ENCODE data around the gene MID1IP1. TPM values are rescaled to one million over a fixed set of nuclear protein-coding genes. Genes with fewer than 3 reads are reported as not detected.

MID1IP1 gene
- total RNA-seq, 2 donors from 2014 or later: 42.8 to 53.2 TPM

- ATAC-seq (peak; percentile 72), DNase-seq (no peak)
- intact Hi-C loops (cut with DNase I): no loop called here
- Histone ChIP-seq H3K9me3 (no peaks in the 10 kb centered on the region), H3K27ac (peak overlapping the region in 3 of 4 donors; percentile 57 to 62 (median 57)), H3K4me3 (no peak overlapping the region), H3K36me3 (replicated peaks in 1 of 2; ENCODE audit: insufficient read depth in 1 of 2, low read depth in 2 of 2) (no peaks in the 10 kb centered on the region), H3K27me3 (no peaks in the 10 kb centered on the region), H3K4me1 (peaks cover 32% of the 10 kb centered on the region)
- TF ChIP-seq CTCF (IDR thresholded peaks at IDR 0.05) (no peak), POLR2A (IDR thresholded peaks at IDR 0.05) (no peak)
- WGBS, 2 donors: 29 to 35% methylated on average over 3 of the region's 3 CpGs
These were observed 10.4 kb downstream of the MID1IP1 start for GRCh38 chrX:38811515-38812243.

- intact Hi-C loops (cut with DNase I): no loop called here
- WGBS, 2 donors: 39 to 41% methylated on average over 3 of the region's 3 CpGs
- Histone ChIP-seq H3K27me3 (no peaks in the 10 kb centered on the region), H3K9me3 (no peaks in the 10 kb centered on the region), H3K27ac (peak overlapping the region in 3 of 4 donors; percentile 37 to 72 (median 59)), H3K4me3 (no peak overlapping the region), H3K36me3 (replicated peaks in 1 of 2; ENCODE audit: insufficient read depth in 1 of 2, low read depth in 2 of 2) (no peaks in the 10 kb centered on the region), H3K4me1 (peaks cover 50% of the 10 kb centered on the region)
- ATAC-seq (no peak), DNase-seq (peak; percentile 23 to 61 (median 34))
- TF ChIP-seq POLR2A (IDR thresholded peaks at IDR 0.05) (no peak), CTCF (IDR thresholded peaks at IDR 0.05) (no peak)
These were observed 14.9 kb downstream of the MID1IP1 start for GRCh38 chrX:38816155-38816554.

GRCh38 chrX:38817004-38817703 lies 15.9 kb downstream of the MID1IP1 start:
- peaks cover 40% of the 10 kb centered on the region for H3K4me1 ChIP-seq
- H3K27ac ChIP-seq: peak overlapping the region; percentile 21 to 72 (median 48)
- no peaks in the 10 kb centered on the region for H3K36me3 ChIP-seq (replicated peaks in 1 of 2; ENCODE audit: insufficient read depth in 1 of 2, low read depth in 2 of 2)
- TF ChIP-seq CTCF (IDR thresholded peaks at IDR 0.05): no peak
- no peak for TF ChIP-seq POLR2A (IDR thresholded peaks at IDR 0.05)
- H3K4me3 ChIP-seq: no peak overlapping the region
- DNase-seq: peak; percentile 35 to 57 (median 48)
- WGBS, 2 donors: 4 to 8% methylated on average over 2 of the region's 2 CpGs
- intact Hi-C loops (cut with DNase I): no loop called here
- peak; percentile 63 for ATAC-seq
- no peaks in the 10 kb centered on the region for H3K27me3 ChIP-seq
- H3K9me3 ChIP-seq: no peaks in the 10 kb centered on the region

GRCh38 chrX:38819163-38819562 lies 17.9 kb downstream of the MID1IP1 start:
- 70 to 87% methylated on average over 1 of the region's 1 CpG for WGBS, 2 donors
- no peaks in the 10 kb centered on the region for H3K36me3 ChIP-seq (replicated peaks in 1 of 2; ENCODE audit: insufficient read depth in 1 of 2, low read depth in 2 of 2)
- no peaks in the 10 kb centered on the region for H3K27me3 ChIP-seq
- ATAC-seq (no peak), DNase-seq (no peak)
- no peak for TF ChIP-seq CTCF (IDR thresholded peaks at IDR 0.05)
- no peak for TF ChIP-seq POLR2A (IDR thresholded peaks at IDR 0.05)
- intact Hi-C loops (cut with DNase I): no loop called here
- no peaks in the 10 kb centered on the region for H3K9me3 ChIP-seq
- H3K27ac ChIP-seq: peak overlapping the region in 3 of 4 donors; percentile 16 to 67 (median 38)
- H3K4me3 ChIP-seq: no peak overlapping the region
- peaks cover 38% of the 10 kb centered on the region for H3K4me1 ChIP-seq
